Urinary bladder (tissue), 4 donors: ENCODE measurements around the gene SCD5. TPM values are rescaled to one million over a fixed set of nuclear protein-coding genes. Genes with fewer than 3 reads are reported as not detected.

Experiments used
- DNase-seq: peaks from one replicate; pipeline ENCODE4 v3.0.0-alpha.2; 2015; ENCODE audit errors: extremely low spot score
- H3K27ac ChIP-seq: one replicate; pipeline ENCODE4 v1.5.1; 2013; ENCODE audit warnings: low read depth, mild to moderate bottlenecking, moderate library complexity
- H3K36me3 ChIP-seq: one replicate; pipeline ENCODE4 v1.6.1; 2013; ENCODE audit warnings: mild to moderate bottlenecking, moderate library complexity; ENCODE audit not compliant: insufficient read depth
- H3K4me1 ChIP-seq: one replicate; pipeline ENCODE4 v1.6.1; 2013; ENCODE audit warnings: mild to moderate bottlenecking, moderate library complexity; ENCODE audit not compliant: insufficient read depth
- H3K4me3 ChIP-seq: one replicate; pipeline ENCODE4 v1.5.1; 2013; ENCODE audit warnings: low read depth, low read length
- WGBS: extraction: QIAGEN DNeasy Blood & Tissue Kit; methylation state at CpG from one replicate; pipeline ENCODE4 v1.1.7; 2013; 5-methylcytosine and 5-hydroxymethylcytosine counted together
- polyA plus RNA-seq: library from polyadenylated mRNA; stranded (reverse); fragments of 200-250 nt; gene quantifications from one replicate; pipeline ENCODE4 v1.2.3, GENCODE V29; 2013
- total RNA-seq: library from RNA; depleted of rRNA; stranded (reverse); fragments of >200 nt; gene quantifications from one replicate; pipeline ENCODE4 v1.2.3, GENCODE V29; 2014
- donor health status: healthy with polysubstance abuse.
- donor health status: healthy.

Gene SCD5
- total and polyA plus RNA-seq, 2 donors, result 23.3 to 26.0 TPM

DNA sequence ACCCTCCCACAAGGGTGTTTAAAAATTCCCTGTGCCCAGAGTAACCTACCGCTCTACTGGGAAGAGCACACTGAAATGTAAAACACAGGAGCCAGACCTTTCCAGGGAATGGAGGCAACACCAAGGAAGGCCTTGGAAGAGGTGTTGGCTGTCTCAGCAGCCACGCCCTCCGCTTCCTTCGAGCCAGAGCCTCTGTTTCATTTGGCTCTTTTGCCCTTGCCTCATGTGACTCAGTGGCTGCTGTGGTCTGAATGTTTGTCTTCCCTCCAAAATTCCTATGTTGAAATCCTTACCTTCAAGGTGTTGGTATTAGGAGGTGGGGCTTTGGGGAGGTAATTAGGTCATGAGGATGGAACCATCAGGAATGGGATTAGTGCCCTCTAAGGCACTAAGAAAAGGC, 11.3 kb downstream of the SCD5 start:
- no peaks in the 10 kb centered on the region for H3K4me1 ChIP-seq
- H3K36me3 ChIP-seq, result no peaks in the 10 kb centered on the region
- WGBS, result 88% methylated on average over 4 of the region's 4 CpGs
- DNase-seq, result no peak
- no peak overlapping the region for H3K4me3 ChIP-seq
- no peak overlapping the region for H3K27ac ChIP-seq

DNA sequence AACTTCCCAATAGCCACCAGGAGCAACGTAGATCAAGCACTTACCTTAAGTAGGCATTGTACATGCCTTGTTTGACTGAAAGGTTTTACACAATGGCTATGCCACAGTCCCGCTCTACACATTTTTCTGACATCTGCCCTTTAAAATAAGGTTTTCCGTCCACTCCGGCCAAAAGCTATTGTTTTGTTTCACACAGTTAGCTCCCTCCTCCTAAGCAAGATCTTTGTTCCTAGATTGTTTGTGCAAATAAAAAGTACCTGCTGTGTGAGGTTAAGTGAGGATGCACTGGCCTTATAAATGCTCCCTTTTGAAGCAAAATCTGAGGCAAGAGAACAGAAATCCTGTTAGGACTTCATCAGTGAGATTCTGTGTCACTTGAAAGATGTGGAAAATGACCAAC, 11.8 kb downstream of the SCD5 start:
- H3K4me1 ChIP-seq, result no peaks in the 10 kb centered on the region
- no peak overlapping the region for H3K4me3 ChIP-seq
- no peak overlapping the region for H3K27ac ChIP-seq
- no peak for DNase-seq
- 63% methylated on average over 4 of the region's 4 CpGs for WGBS
- H3K36me3 ChIP-seq, result no peaks in the 10 kb centered on the region

DNA sequence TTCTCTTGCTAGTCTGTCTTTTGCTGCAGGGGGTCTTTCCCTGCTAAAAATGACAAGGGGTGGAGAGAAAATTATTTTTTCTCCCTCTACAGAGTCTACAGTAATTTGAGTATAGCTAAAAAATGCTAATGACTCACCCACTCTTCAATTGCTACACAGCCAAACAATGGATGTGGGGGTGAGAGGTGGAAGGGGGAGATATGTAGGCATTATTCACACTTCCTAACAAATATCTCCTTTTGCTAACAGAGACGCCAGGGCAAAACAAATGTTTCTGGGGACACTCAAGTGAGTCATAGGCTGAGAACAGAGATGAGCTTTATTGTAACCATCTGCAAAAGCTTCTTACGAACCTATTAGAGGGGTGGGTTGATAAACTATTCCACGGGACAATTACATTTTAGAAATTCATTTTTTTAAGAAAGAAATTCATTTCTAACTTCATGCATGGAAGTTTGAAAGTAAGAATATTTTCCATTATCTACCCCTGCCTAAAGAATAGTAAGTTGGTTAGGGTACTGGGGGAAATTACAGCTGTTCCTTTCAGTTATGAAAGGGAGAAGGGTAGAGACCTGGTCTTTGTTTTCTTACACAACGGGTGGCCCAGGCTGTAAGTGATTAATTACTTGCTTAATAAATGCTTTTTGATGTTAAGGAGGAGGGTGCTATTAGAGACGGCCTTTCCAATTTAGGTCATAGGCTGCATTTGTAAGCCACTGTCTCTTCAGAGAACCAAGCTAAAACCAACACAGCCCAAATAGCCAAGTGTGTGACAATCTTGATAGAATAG, 12.8 kb downstream of the SCD5 start:
- Histone ChIP-seq H3K36me3 (no peaks in the 10 kb centered on the region), H3K27ac (no peak overlapping the region), H3K4me1 (peaks cover under 1% of the 10 kb centered on the region), H3K4me3 (no peak overlapping the region)
- DNase-seq, result no peak
- WGBS, result 70% methylated on average over 5 of the region's 5 CpGs

DNA sequence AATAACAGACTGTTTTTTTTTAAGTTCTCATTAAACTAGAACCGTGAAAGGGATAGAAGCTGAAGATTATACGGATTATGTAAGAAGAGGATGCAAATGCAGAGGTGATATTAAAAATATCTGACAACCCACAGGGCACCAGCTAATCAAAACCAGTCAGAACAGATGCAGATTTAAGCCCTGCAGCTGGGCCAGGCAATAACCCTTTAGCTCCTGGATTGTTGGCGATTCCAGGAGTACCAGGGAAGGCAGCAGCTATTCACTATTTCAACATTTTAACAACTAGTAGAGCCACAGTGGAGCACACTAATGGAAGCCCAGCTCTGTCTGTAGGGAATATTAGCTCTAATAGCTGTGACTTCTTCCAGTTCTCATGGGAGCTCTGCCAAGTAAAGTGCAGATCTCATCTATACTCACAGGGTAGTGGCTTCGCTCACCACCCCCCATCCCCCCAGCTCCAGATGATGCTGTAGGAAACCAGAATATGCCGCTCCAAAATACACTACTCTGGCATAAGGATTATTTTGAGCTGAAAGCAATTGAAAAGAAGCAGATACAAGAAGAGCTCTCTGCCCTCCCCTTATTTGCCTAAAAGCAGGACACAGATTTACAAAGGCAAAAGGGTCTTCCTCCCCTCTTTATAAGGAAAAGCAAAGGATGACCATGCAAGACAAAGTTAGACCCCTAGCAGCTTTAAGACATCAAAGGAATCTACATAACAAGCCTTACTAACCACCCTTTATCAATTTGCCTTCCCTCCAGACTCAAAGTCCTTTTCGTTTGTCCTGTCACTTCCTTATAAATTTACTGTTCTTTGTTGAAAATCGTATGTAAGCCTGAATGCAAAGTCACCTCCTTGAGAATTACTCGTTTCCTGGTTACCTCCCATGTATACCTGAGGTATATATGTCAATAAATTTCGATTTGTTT, 13.7 kb downstream of the SCD5 start:
- no peaks in the 10 kb centered on the region for H3K36me3 ChIP-seq
- WGBS, result 51% methylated on average over 9 of the region's 9 CpGs
- H3K27ac ChIP-seq, result no peak overlapping the region
- peaks cover 3% of the 10 kb centered on the region for H3K4me1 ChIP-seq
- no peak for DNase-seq
- H3K4me3 ChIP-seq, result no peak overlapping the region

DNA sequence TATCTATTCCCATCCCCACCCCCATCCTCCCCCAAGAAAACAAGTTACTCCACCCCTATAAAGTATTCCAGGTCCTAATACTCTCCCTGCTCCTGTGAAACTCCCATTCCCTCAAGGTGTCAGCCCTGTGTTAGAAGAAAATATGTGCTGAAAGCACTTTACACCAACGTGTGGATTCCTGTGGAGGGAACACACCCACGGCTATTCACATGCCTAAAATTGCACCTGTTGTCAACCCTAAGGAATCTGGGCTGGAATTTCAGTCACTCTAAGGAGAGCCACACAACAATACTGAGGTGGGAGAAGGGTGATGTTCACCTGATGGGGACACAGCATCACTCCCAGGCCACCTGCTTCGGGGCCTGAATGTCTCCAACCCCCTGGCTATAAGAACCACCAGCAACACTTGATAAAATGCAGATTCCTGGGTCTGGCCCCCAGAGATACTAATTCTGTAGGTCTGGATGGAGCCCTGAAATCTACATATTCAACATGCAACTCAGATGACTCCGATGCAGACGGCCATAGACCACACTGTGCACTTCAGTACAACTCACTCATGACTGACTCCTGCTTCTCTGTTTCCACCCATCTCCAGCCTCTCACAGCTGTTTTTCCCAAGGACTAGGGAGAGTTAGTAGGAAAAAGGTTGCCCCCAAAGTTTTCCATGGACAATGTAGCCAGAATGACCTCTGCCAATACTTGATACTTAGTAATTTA, 15.8 kb downstream of the SCD5 start:
- no peak for DNase-seq
- peaks cover 4% of the 10 kb centered on the region for H3K4me1 ChIP-seq
- 78% methylated on average over 5 of the region's 5 CpGs for WGBS

DNA sequence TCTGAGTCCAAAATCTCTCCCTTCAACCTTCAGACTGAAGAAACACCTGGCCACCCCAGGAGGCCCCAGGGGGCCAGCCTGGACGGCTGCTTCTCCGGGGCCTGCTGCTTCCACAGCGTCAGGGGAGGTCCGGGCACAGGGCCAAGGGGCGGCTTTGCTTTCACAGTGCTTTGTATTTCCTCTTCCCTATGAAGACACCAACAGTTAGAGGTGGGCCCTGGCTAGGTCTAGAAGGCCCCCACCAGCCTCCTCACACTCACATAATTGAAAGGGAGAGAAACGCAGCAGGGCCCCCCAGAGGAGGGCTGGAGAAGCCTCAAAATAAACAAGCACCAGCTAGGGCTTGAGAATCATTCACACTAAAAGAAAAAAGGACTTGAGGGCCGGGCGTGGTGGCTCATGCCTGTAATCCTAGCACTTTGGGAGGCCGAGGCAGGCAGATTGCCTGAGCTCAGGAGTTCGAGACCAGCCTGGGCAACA, 17.8 kb downstream of the SCD5 start:
- H3K27ac ChIP-seq, result no peak overlapping the region

More for the DNA sequence above, 15.8 kb downstream of the SCD5 start:
- no peak overlapping the region for H3K27ac ChIP-seq
- H3K36me3 ChIP-seq, result no peaks in the 10 kb centered on the region
- H3K4me3 ChIP-seq, result no peak overlapping the region

DNA sequence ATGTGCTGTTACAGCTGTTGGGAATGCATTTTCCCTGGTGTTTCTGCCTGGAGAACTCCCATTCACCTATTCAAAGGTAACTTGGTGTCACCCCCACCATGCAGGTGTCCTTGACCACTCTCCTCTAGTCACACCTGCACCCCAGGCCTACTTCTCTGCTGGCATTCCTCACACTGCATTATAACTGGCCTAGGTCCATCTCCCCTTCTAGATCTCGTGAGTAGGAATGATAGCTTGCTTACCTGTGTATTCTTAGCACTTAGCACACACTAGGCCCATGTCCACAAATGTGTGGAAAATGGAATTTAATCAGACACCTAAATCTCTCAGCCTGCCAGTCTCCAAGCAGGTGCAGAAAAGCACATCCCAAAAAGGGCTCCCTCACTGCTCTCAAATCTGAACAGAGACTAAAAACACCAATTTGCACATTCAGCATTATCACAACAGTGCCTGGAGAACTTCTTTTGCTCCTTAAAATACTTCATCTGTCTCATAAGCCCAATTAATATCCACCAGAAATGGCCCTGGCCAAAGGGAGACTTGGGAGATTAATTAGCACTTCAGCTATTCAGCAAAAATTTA, 18.3 kb downstream of the SCD5 start:
- no peak overlapping the region for H3K27ac ChIP-seq
- no peaks in the 10 kb centered on the region for H3K36me3 ChIP-seq
- no peak for DNase-seq
- 75% methylated on average over 1 of the region's 1 CpG for WGBS
- peaks cover 4% of the 10 kb centered on the region for H3K4me1 ChIP-seq
- H3K4me3 ChIP-seq, result no peak overlapping the region

More for the DNA sequence above, 17.8 kb downstream of the SCD5 start:
- Histone ChIP-seq H3K4me1 (peaks cover 4% of the 10 kb centered on the region), H3K36me3 (no peaks in the 10 kb centered on the region), H3K4me3 (no peak overlapping the region)
- DNase-seq, result peak; percentile 84
- 34% methylated on average over 10 of the region's 10 CpGs for WGBS

DNA sequence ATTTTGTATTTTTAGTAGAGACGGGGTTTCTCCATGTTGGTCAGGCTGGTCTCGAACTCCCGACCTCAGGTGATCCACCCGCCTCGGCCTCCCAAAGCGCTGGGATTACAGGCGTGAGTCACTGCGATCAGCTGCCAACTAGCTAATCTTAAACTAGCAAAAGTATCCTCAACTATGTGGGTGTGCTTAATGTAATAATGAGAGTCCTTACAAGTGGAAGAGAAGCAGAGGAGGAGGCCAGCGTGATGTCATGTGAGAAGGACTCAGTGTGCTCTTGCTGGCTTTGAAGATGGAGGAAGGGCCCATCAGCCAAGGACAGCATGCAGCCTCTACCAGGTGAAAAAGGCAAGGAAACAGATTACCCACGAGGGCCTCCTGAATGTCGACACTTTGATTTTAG, 19.6 kb downstream of the SCD5 start:
- Histone ChIP-seq H3K4me3 (no peak overlapping the region), H3K4me1 (peaks cover 4% of the 10 kb centered on the region), H3K36me3 (no peaks in the 10 kb centered on the region), H3K27ac (no peak overlapping the region)
- whole genome bisulfite sequencing, result 86% methylated on average over 11 of the region's 11 CpGs
- no peak for DNase-seq

DNA sequence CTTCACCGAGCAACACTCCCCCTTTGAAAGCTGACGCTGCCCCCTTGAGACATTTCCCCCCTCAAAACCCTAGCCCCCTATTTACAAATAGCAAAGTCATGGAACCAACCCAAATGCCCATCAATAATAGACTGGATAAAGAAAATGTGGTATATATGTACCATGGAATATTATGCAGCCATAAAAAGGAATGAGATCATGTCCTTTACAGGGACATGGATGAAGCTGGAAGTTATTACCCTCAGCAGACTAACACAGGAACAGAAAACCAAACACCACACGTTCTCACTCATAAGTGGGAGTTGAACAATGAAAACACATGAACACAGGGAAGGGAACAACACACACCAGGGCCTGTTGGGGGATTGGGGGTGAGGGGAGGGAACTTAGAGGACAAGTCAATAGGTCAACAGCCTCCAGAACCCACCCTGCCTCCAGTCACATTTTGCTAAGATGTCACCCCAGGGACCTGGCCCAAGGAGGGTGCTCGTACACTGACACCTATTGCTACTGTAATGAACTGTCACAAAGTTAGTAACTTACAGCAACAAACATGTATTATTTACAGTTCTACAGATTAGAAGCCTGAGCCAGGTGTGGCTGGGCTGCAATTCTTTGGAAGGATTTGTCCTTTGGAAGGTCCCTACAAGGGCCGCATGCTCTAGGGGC, 20.6 kb downstream of the SCD5 start:
- Histone ChIP-seq H3K36me3 (no peaks in the 10 kb centered on the region), H3K4me1 (peaks cover 4% of the 10 kb centered on the region), H3K27ac (no peak overlapping the region), H3K4me3 (no peak overlapping the region)
- no peak for DNase-seq
- WGBS, result 96% methylated on average over 5 of the region's 5 CpGs

DNA sequence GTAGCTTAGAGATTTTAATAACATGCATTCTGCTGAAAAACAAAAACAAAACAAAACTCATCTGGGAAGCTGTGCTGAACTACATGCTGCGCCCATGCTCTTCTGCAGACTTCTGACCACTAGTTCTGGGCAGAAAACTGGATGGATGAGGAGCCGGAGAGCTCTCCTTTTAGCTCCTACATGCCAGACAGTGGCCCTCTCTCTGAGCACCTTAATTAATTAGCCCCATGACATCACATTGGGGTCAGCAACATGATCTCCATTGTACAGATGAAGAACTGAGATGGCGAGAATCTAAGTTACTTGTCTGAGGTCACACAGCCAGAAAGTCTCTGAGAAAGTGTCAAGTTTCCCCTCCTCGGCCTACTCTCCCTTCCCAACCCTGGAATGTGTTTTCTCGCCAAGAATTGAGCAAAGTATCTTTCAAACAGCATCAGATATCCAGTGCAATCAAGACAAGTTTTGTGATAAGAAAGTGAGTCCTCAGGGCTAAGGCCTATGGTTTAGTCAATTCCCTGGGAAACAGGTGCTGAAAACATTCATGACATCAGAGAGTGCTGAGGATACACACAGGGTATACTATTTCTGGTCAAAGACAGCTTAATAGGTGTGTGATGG, 21.6 kb downstream of the SCD5 start:
- Histone ChIP-seq H3K4me3 (no peak overlapping the region), H3K27ac (no peak overlapping the region), H3K36me3 (no peaks in the 10 kb centered on the region), H3K4me1 (peaks cover 4% of the 10 kb centered on the region)
- no peak for DNase-seq
- 66% methylated on average over 5 of the region's 5 CpGs for WGBS

DNA sequence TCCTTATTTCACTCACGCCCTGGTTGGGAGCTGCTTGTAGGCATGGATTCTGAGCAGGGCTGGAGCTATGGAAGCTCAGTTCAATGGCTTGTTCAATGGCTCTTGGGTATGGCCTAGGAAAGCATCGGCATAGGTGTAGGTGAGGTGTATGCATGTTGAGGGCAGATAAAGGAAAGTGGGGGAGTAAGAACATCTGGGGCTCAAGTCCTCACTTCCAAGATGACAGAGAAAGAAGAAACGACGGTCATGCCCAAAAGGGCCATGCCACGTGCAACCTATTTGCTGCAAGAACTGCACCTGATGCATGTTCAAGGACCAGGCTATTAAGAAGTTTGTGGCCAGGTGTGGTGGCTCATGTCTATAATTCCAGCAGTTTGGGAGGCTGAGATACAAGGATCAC, 23.4 kb downstream of the SCD5 start:
- Histone ChIP-seq H3K4me1 (peaks cover 1% of the 10 kb centered on the region), H3K27ac (no peak overlapping the region), H3K4me3 (no peak overlapping the region), H3K36me3 (no peaks in the 10 kb centered on the region)
- DNase-seq, result no peak
- 75% methylated on average over 5 of the region's 5 CpGs for WGBS

DNA sequence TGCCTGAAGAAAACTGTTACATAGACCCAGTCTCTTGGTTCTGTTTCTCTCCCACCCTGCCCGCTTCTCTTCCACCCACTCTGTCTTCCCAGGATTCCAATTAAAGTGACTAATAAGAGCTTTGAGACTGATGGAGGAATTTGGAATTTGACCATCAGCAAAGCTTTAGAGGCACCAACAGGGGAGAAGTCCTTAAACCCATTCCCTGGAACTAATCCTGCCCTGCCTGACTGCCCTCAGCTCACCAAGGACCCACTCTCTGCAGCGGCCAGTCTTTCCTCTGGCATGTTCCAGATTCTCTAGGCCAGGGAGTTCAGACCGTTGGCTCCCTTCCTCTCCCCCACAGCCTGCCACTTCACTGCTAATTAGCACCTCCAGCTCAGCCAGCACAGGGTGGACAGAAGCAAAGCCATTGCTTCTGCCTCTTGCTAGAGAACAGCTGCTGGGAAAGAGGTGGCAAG, 23.9 kb downstream of the SCD5 start:
- 45% methylated on average over 3 of the region's 3 CpGs for WGBS
- DNase-seq, result no peak
- Histone ChIP-seq H3K27ac (no peak overlapping the region), H3K4me3 (no peak overlapping the region), H3K36me3 (no peaks in the 10 kb centered on the region), H3K4me1 (peaks cover 1% of the 10 kb centered on the region)
